ENCODE results near the gene PTPN4.

DNA sequence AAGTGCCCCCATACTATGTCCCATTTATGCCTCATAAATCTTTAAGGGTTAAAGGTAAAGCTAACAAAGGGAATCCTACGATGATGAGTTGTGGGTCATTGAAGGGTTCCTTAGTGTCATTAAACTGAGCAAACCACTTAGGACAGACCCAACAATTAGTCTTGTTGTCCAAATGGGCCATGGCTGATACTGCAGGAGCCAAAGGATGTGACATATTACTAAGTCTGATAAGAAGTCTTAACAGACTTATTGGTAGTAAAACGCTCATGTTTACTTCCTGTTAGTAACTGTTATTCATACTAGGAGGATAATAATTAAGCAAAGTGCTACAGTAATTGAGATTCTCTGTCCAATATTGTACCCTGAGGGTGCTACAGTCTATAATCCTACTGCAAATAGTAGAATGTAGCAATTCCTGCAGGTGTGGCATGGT, 96.8 kb downstream of the PTPN4 start:
- TF ChIP-seq, protein P1, sequence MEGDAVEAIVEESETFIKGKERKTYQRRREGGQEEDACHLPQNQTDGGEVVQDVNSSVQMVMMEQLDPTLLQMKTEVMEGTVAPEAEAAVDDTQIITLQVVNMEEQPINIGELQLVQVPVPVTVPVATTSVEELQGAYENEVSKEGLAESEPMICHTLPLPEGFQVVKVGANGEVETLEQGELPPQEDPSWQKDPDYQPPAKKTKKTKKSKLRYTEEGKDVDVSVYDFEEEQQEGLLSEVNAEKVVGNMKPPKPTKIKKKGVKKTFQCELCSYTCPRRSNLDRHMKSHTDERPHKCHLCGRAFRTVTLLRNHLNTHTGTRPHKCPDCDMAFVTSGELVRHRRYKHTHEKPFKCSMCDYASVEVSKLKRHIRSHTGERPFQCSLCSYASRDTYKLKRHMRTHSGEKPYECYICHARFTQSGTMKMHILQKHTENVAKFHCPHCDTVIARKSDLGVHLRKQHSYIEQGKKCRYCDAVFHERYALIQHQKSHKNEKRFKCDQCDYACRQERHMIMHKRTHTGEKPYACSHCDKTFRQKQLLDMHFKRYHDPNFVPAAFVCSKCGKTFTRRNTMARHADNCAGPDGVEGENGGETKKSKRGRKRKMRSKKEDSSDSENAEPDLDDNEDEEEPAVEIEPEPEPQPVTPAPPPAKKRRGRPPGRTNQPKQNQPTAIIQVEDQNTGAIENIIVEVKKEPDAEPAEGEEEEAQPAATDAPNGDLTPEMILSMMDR (conservative IDR thresholded peaks at IDR 0.05) = no peak
- TF ChIP-seq EZH2 (IDR thresholded peaks at IDR 0.05; ENCODE audit: low read depth) = no peak

Data from PC-9 (cell line).